ENCODE measurements around the gene BAZ1A. TPM values are rescaled to one million over a fixed set of nuclear protein-coding genes. Genes with fewer than 3 reads are reported as not detected.

BAZ1A gene
- total RNA-seq, 1 experiment from 2014 or later = 17.8 TPM

GRCh38 chr14:34911209-34912150 lies 36.3 kb upstream of the BAZ1A start:
- TF ChIP-seq CTCF (conservative IDR thresholded peaks at IDR 0.05) = no peak
- H2BK15ac ChIP-seq (ENCODE audit: low read depth, low read length) = no peak overlapping the region
- no peak overlapping the region for H3K27ac Mint-ChIP-seq
- H3K18ac ChIP-seq (ENCODE audit: insufficient read length, low read depth, low read length) = no peak overlapping the region
- H2BK12ac ChIP-seq (ENCODE audit: insufficient read length, low read depth, low read length) = no peak overlapping the region
- H3K27ac ChIP-seq (ENCODE audit: insufficient read length, low read depth, low read length) = no peak overlapping the region
- WGBS (ENCODE audit: extremely low coverage, insufficient read length, low lambda C conversion rate) = no CpG with 5 or more reads among the region's 6 CpGs
- H3K23me2 ChIP-seq (ENCODE audit: insufficient read length, low read depth, low read length, poor library complexity, severe bottlenecking) = no peaks in the 10 kb centered on the region
- H2AFZ ChIP-seq (ENCODE audit: low read length) = no peak overlapping the region
- no peak overlapping the region for H3K9ac ChIP-seq (ENCODE audit: extremely low read depth, insufficient read length, low read length)
- no peak overlapping the region for H4K91ac ChIP-seq (ENCODE audit: insufficient read length, low read depth, low read length)
- H2BK20ac ChIP-seq (ENCODE audit: low read depth, low read length, poor library complexity, severe bottlenecking) = no peak overlapping the region
- no peaks in the 10 kb centered on the region for H4K20me1 ChIP-seq (ENCODE audit: control insufficient read depth, insufficient read depth, insufficient read length)
- no peak overlapping the region for H3K23ac ChIP-seq (ENCODE audit: insufficient read length, low read depth, low read length)
- no peaks in the 10 kb centered on the region for H3K27me3 Mint-ChIP-seq (ENCODE audit: low read depth)
- no peaks in the 10 kb centered on the region for H3K27me3 ChIP-seq (ENCODE audit: insufficient read depth, low read length)
- H3T11ph ChIP-seq (ENCODE audit: low read length) = no peak overlapping the region
- H3K4me1 Mint-ChIP-seq = peaks cover 2 to 3% of the 10 kb centered on the region in 2 experiments; a peak in 3 of 4 replicates
- no peaks in the 10 kb centered on the region for H3K79me1 ChIP-seq (ENCODE audit: insufficient read depth, low read depth, low read length, poor library complexity, severe bottlenecking)
- no peaks in the 10 kb centered on the region for H3K79me2 ChIP-seq (ENCODE audit: insufficient read depth, low read length)
- H3K4me1 ChIP-seq (ENCODE audit: insufficient read depth, low read length) = no peaks in the 10 kb centered on the region
- H4K8ac ChIP-seq (replicated peaks; ENCODE audit: insufficient read length, low read depth, low read length) = no peak overlapping the region
- no peaks in the 10 kb centered on the region for H3K9me3 Mint-ChIP-seq
- no peak overlapping the region for H3K4me2 ChIP-seq (ENCODE audit: insufficient read depth, insufficient read length, low read length)
- no peak overlapping the region for H2AK5ac ChIP-seq (ENCODE audit: insufficient read length, low read length)
- no peak overlapping the region for H3K14ac ChIP-seq (ENCODE audit: insufficient read depth, low read length)
- no peaks in the 10 kb centered on the region for H3K9me3 ChIP-seq (ENCODE audit: control insufficient read depth, low read depth, low read length)
- no peak for DNase-seq
- no peak overlapping the region for H2BK5ac ChIP-seq (ENCODE audit: insufficient read length, low read length)
- H3K36me3 Mint-ChIP-seq (ENCODE audit: insufficient read depth in 1 of 3, low read depth in 3 of 3) = no peaks in the 10 kb centered on the region
- no peak overlapping the region for H4K5ac ChIP-seq (ENCODE audit: insufficient read length, low read depth, low read length)
- no peak overlapping the region for H3K4me3 Mint-ChIP-seq
- H3K4ac ChIP-seq (ENCODE audit: low read depth, low read length) = no peak overlapping the region
- no peak overlapping the region for H2BK120ac ChIP-seq (ENCODE audit: low read depth, low read length, poor library complexity, severe bottlenecking)
- no peak overlapping the region for H3K56ac ChIP-seq (ENCODE audit: insufficient read length, low read depth, low read length)
